Astrocyte (in vitro differentiated cells and primary cell): Measurements from ENCODE around the gene LDB3. TPM values are rescaled to one million over a fixed set of nuclear protein-coding genes. Genes with fewer than 3 reads are reported as not detected.

Experiments used
- DNase-seq: peaks from one replicate; pipeline ENCODE4 v3.0.0-alpha.2; 2010; ENCODE audit warnings: low read depth
- FAIRE-seq: peaks from 2 replicates; lab custom pipeline; 2011; peaks lifted over from hg19 to GRCh38; lab: Jason Lieb, UNC
- H2AFZ ChIP-seq: 2 replicates; pipeline ENCODE4 v1.6.0; 2012; ENCODE audit warnings: low read depth, low read length, inconsistent platforms
- H3K27ac ChIP-seq: 2 replicates; pipeline ENCODE4 v1.5.1; 2011; ENCODE audit warnings: low read depth, low read length, inconsistent platforms
- H3K27me3 ChIP-seq: 2 replicates; pipeline ENCODE4 v1.6.0; 2011; ENCODE audit warnings: low read length, inconsistent platforms; ENCODE audit not compliant: insufficient read depth
- H3K36me3 ChIP-seq: 2 replicates; pipeline ENCODE4 v1.5.1; 2011; ENCODE audit warnings: low read length, inconsistent platforms; ENCODE audit not compliant: insufficient read depth
- H3K4me1 ChIP-seq: 2 replicates; pipeline ENCODE4 v1.5.1; 2011; ENCODE audit warnings: low read length, inconsistent platforms; ENCODE audit not compliant: insufficient read depth
- H3K4me2 ChIP-seq: 2 replicates; pipeline ENCODE4 v1.6.0; 2012; ENCODE audit warnings: low read length, inconsistent platforms
- H3K4me3 ChIP-seq: 2 replicates; pipeline ENCODE4 v1.5.1; 2011; ENCODE audit warnings: low read depth, mild to moderate bottlenecking, low read length, inconsistent platforms; ENCODE audit not compliant: insufficient read depth
- H3K79me2 ChIP-seq: 2 replicates; pipeline ENCODE4 v1.6.0; 2012; ENCODE audit warnings: mild to moderate bottlenecking, low read length, inconsistent platforms; ENCODE audit not compliant: insufficient read depth
- H3K9ac ChIP-seq: 2 replicates; pipeline ENCODE4 v1.6.0; 2012; ENCODE audit warnings: mild to moderate bottlenecking, low read length, inconsistent platforms
- H3K9me3 ChIP-seq: 2 replicates; pipeline ENCODE4 v1.5.1; 2012; ENCODE audit warnings: low read depth, mild to moderate bottlenecking, low read length, inconsistent platforms; ENCODE audit not compliant: insufficient read depth
- H4K20me1 ChIP-seq: 2 replicates; pipeline ENCODE4 v1.6.0; 2012; ENCODE audit warnings: low read length, inconsistent platforms; ENCODE audit not compliant: insufficient read depth
- H3K27ac Mint-ChIP-seq: one replicate; pipeline ENCODE4 v1.8.0; 2021; ENCODE audit warnings: mild to moderate bottlenecking, mixed read lengths; ENCODE audit not compliant: unreplicated experiment
- H3K27me3 Mint-ChIP-seq: one replicate; pipeline ENCODE4 v1.8.0; 2021; ENCODE audit warnings: low read depth, mixed read lengths; ENCODE audit not compliant: unreplicated experiment
- H3K36me3 Mint-ChIP-seq: one replicate; pipeline ENCODE4 v1.8.0; 2021; ENCODE audit warnings: low read depth, mixed read lengths; ENCODE audit not compliant: unreplicated experiment
- H3K4me1 Mint-ChIP-seq: one replicate; pipeline ENCODE4 v1.8.0; 2021; ENCODE audit warnings: low read depth, mixed read lengths; ENCODE audit not compliant: unreplicated experiment
- H3K4me3 Mint-ChIP-seq: one replicate; pipeline ENCODE4 v1.8.0; 2021; ENCODE audit warnings: mild to moderate bottlenecking, moderate library complexity, mixed read lengths; ENCODE audit not compliant: unreplicated experiment
- H3K9me3 Mint-ChIP-seq: one replicate; pipeline ENCODE4 v1.8.0; 2021; ENCODE audit warnings: mild to moderate bottlenecking, mixed read lengths; ENCODE audit not compliant: unreplicated experiment
- CTCF ChIP-seq: IDR thresholded peaks from 2 replicates; pipeline ENCODE4 v1.5.1; 2011; ENCODE audit warnings: low read depth, mild to moderate bottlenecking, inconsistent platforms, low read length, moderate library complexity; ENCODE audit not compliant: insufficient read depth
- EZH2 ChIP-seq: IDR thresholded peaks from 2 replicates; pipeline ENCODE4 v1.6.1; 2012; ENCODE audit warnings: mild to moderate bottlenecking, low read length, inconsistent platforms; ENCODE audit not compliant: insufficient read depth
- total RNA-seq: library from RNA; stranded (reverse); gene quantifications from 2 replicates; pipeline ENCODE4 v1.2.1, GENCODE V29; 2021

Gene LDB3
- total RNA-seq, 1 donor from 2014 or later = 3.5 TPM

GRCh38 chr10:86642021-86642420 lies 26.3 kb upstream of the LDB3 start:
- FAIRE-seq (no peak), DNase-seq (no peak)
- H2AFZ ChIP-seq = no peak overlapping the region
- no peak overlapping the region for H3K27ac ChIP-seq
- Mint-ChIP-seq H3K9me3 (no peaks in the 10 kb centered on the region), H3K4me1 (peaks cover 19% of the 10 kb centered on the region), H3K27me3 (no peaks in the 10 kb centered on the region), H3K4me3 (no peak overlapping the region), H3K36me3 (no peaks in the 10 kb centered on the region), H3K27ac (no peak overlapping the region)
- no peak for TF ChIP-seq CTCF
- no peak for TF ChIP-seq EZH2
- no peaks in the 10 kb centered on the region for H3K27me3 ChIP-seq
- H3K9me3 ChIP-seq = no peaks in the 10 kb centered on the region
- no peak overlapping the region for H3K4me3 ChIP-seq
- H3K4me2 ChIP-seq = no peak overlapping the region
- H3K4me1 ChIP-seq = no peaks in the 10 kb centered on the region
- H3K9ac ChIP-seq = no peak overlapping the region
- no peaks in the 10 kb centered on the region for H4K20me1 ChIP-seq
- H3K36me3 ChIP-seq = no peaks in the 10 kb centered on the region
- H3K79me2 ChIP-seq = no peaks in the 10 kb centered on the region

GRCh38 chr10:86642499-86642898 lies 25.8 kb upstream of the LDB3 start:
- Mint-ChIP-seq H3K27me3 (no peaks in the 10 kb centered on the region), H3K27ac (no peak overlapping the region), H3K36me3 (no peaks in the 10 kb centered on the region), H3K4me1 (peaks cover 19% of the 10 kb centered on the region), H3K4me3 (no peak overlapping the region), H3K9me3 (no peaks in the 10 kb centered on the region)
- H3K36me3 ChIP-seq = no peaks in the 10 kb centered on the region
- H3K27me3 ChIP-seq = no peaks in the 10 kb centered on the region
- H3K27ac ChIP-seq = no peak overlapping the region
- peak; percentile 23 for DNase-seq
- H3K79me2 ChIP-seq = no peaks in the 10 kb centered on the region
- H3K9ac ChIP-seq = no peak overlapping the region
- no peak for FAIRE-seq
- H3K4me3 ChIP-seq = no peak overlapping the region
- no peak overlapping the region for H3K4me2 ChIP-seq
- H3K4me1 ChIP-seq = no peaks in the 10 kb centered on the region
- TF ChIP-seq EZH2 (no peak), CTCF (no peak)
- no peaks in the 10 kb centered on the region for H4K20me1 ChIP-seq
- H3K9me3 ChIP-seq = no peaks in the 10 kb centered on the region
- no peak overlapping the region for H2AFZ ChIP-seq

GRCh38 chr10:86644152-86644793 lies 24.0 kb upstream of the LDB3 start:
- Mint-ChIP-seq H3K9me3 (no peaks in the 10 kb centered on the region), H3K4me3 (peak overlapping the region; percentile 37), H3K36me3 (no peaks in the 10 kb centered on the region), H3K27me3 (peaks cover 3% of the 10 kb centered on the region), H3K27ac (no peak overlapping the region), H3K4me1 (peaks cover 19% of the 10 kb centered on the region)
- peaks cover 4% of the 10 kb centered on the region for H3K4me1 ChIP-seq
- no peak for FAIRE-seq
- no peak overlapping the region for H3K27ac ChIP-seq
- H4K20me1 ChIP-seq = no peaks in the 10 kb centered on the region
- H3K27me3 ChIP-seq = no peaks in the 10 kb centered on the region
- H2AFZ ChIP-seq = no peak overlapping the region
- no peak overlapping the region for H3K4me2 ChIP-seq
- peak; percentile 29 for DNase-seq
- no peaks in the 10 kb centered on the region for H3K36me3 ChIP-seq
- no peak overlapping the region for H3K4me3 ChIP-seq
- no peak overlapping the region for H3K9ac ChIP-seq
- H3K79me2 ChIP-seq = no peaks in the 10 kb centered on the region
- H3K9me3 ChIP-seq = no peaks in the 10 kb centered on the region
- TF ChIP-seq CTCF (no peak), EZH2 (no peak)
